SK-N-SH treated with all-trans-retinoic acid at 6 μM for 48 hours (cell line): ENCODE measurements around the gene ALS2.

Source experiments
- ARNTL ChIP-seq: fragments of 450-650 bp; formaldehyde crosslinking; IDR thresholded peaks from 2 replicates; pipeline ENCODE4 v1.5.0; 2020; ENCODE audit warnings: low read depth, mild to moderate bottlenecking, moderate library complexity, borderline replicate concordance
- BACH2 ChIP-seq: fragments of 250-450 bp; sonication (Bioruptor Pico); IDR thresholded peaks from 2 replicates; pipeline ENCODE4 v1.9.0; 2021; ENCODE audit warnings: mild to moderate bottlenecking, borderline replicate concordance
- CREB5 ChIP-seq: fragments of 250-450 bp; sonication (Bioruptor Pico); IDR thresholded peaks from 2 replicates; pipeline ENCODE4 v1.5.1; 2020; ENCODE audit warnings: low read depth, mild to moderate bottlenecking, moderate library complexity
- CSDC2 ChIP-seq: fragments of 250-450 bp; sonication (Bioruptor Pico); IDR thresholded peaks from 2 replicates; pipeline ENCODE4 v1.5.0; 2020; ENCODE audit warnings: mild to moderate bottlenecking, moderate library complexity
- ESRRG ChIP-seq: fragments of 250-450 bp; sonication (Bioruptor Pico); IDR thresholded peaks from 2 replicates; pipeline ENCODE4 v1.6.1; 2021; ENCODE audit warnings: mild to moderate bottlenecking
- GLIS3 ChIP-seq: fragments of 250-450 bp; sonication (Bioruptor Pico); IDR thresholded peaks from 2 replicates; pipeline ENCODE4 v1.5.0; 2020; ENCODE audit warnings: mild to moderate bottlenecking, moderate library complexity
- ISL1 ChIP-seq: fragments of 250-450 bp; sonication (Bioruptor Pico); IDR thresholded peaks from 2 replicates; pipeline ENCODE4 v2.1.2; 2022; ENCODE audit warnings: mild to moderate bottlenecking, moderate library complexity
- PATZ1 ChIP-seq: fragments of 250-450 bp; sonication (Bioruptor Pico); IDR thresholded peaks from 2 replicates; pipeline ENCODE4 v1.8.0; 2020; ENCODE audit warnings: mild to moderate bottlenecking, moderate library complexity, borderline replicate concordance
- POU6F1 ChIP-seq: fragments of 250-450 bp; sonication (Bioruptor Pico); IDR thresholded peaks from 2 replicates; pipeline ENCODE4 v1.8.0; 2021; ENCODE audit warnings: low read depth, mild to moderate bottlenecking, moderate library complexity, borderline replicate concordance
- RARB ChIP-seq: fragments of 250-450 bp; sonication (Bioruptor Pico); IDR thresholded peaks from 2 replicates; pipeline ENCODE4 v1.8.0; 2021; ENCODE audit warnings: mild to moderate bottlenecking, moderate library complexity
- SNAI2 ChIP-seq: fragments of 250-450 bp; sonication (Bioruptor Pico); IDR thresholded peaks from 2 replicates; pipeline ENCODE4 v1.5.0; 2020; ENCODE audit warnings: mild to moderate bottlenecking, moderate library complexity
- ZFP3 ChIP-seq: fragments of 250-450 bp; sonication (Bioruptor Pico); IDR thresholded peaks from 2 replicates; pipeline ENCODE4 v1.5.0; 2020; ENCODE audit warnings: mild to moderate bottlenecking, moderate library complexity
- ZFP30 ChIP-seq: fragments of 450-650 bp; formaldehyde crosslinking; IDR thresholded peaks from 2 replicates; pipeline ENCODE4 v1.5.0; 2022; ENCODE audit warnings: mild to moderate bottlenecking, moderate library complexity

- TF ChIP-seq PATZ1 (CRISPR knock-in tag) = no peak
- no peak for TF ChIP-seq ISL1
- TF ChIP-seq BACH2 = no peak
- no peak for TF ChIP-seq SNAI2 (CRISPR knock-in tag)
- TF ChIP-seq ZFP30 (CRISPR knock-in tag) = no peak
- no peak for TF ChIP-seq GLIS3
- TF ChIP-seq RARB = no peak
- no peak for TF ChIP-seq ESRRG (CRISPR knock-in tag)
- TF ChIP-seq CREB5 (CRISPR knock-in tag) = no peak
- no peak for TF ChIP-seq CSDC2 (CRISPR knock-in tag)
- TF ChIP-seq ARNTL = no peak
- TF ChIP-seq POU6F1 (CRISPR knock-in tag) = no peak
- TF ChIP-seq ZFP3 (CRISPR knock-in tag) = no peak
Observed at GRCh38 chr2:201709049-201709448, 71.7 kb downstream of the ALS2 start.
